ENCODE measurements around the gene SYNCRIP.
"Not testable (repeated sequence)": the region's sequence is repeated elsewhere in the genome, so short reads cannot be mapped to it uniquely, and the experiment has no call there.

Gene SYNCRIP

GRCh38 chr6:85669735-85670194 is 27.1 kb upstream of the SYNCRIP start:
- DNase-seq (ENCODE audit: low read depth) = no peak

DNA sequence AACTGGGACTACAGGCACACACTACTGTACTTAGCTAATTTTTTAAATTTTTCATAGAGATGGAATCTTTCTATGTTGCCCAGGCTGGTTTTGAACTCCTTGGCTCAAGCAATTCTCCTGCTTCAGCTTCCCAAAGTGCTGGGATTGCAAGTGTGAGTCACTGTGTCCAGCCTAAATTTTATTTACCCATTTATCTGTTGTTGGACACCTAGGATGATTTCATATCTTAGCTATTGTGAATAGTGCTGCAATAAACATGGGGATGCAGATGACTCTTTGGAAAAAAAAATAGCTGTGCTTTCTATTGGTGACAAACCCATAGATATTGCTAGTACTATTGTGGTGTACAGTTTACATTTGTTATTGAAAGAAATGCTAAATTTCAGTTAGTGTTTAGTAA is 19.6 kb upstream of the SYNCRIP start:
- no peak for DNase-seq (ENCODE audit: low read depth)

DNA sequence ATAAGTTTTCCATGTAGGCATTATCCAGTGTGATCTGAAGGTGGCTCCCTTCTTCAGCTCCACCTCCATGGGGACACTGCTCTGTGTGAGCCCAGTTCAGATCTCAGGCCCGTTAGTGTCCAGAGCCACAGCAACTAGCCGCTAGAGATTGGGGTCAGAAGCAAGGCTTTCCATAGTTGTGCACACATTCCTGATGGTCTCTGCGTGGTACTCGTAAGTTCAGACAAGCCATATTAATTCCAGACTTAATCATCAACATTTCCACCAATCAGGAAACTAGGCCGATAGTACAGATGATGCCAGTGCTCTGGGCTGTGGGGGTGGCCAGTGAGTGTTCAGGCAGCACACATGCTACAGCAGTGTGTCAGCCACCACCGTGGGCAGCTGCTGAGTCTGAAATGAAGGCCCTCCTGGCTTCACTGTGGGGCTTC is 17.5 kb upstream of the SYNCRIP start:
- no peak for DNase-seq (ENCODE audit: low read depth)

- no peak for DNase-seq (ENCODE audit: low read depth)
Measured at GRCh38 chr6:85650606-85651005, 7.9 kb upstream of the SYNCRIP start.

DNA sequence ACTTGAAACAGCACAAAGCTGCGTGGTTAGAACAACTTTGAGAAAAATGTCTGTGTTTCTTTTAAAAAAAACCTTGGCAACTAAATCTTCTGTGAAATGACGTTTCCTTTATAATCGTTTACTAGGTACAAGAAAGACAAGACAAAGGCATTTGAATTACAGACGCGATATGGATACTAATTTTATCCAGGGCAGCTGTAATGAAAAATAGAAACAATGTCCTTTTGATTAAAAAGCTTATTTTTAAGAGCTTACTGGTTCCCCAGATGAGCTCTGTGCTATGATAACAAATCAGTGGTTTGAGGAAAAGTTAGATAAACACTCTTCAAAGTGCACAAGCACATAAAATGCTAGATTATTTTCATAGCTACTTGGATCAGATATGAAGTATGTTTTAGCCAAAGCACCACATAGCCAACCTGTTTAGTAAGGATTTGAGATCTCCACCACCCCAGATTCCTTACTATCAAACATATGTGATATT is 1.6 kb upstream of the SYNCRIP start:
- DNase-seq (ENCODE audit: low read depth) = no peak

DNA sequence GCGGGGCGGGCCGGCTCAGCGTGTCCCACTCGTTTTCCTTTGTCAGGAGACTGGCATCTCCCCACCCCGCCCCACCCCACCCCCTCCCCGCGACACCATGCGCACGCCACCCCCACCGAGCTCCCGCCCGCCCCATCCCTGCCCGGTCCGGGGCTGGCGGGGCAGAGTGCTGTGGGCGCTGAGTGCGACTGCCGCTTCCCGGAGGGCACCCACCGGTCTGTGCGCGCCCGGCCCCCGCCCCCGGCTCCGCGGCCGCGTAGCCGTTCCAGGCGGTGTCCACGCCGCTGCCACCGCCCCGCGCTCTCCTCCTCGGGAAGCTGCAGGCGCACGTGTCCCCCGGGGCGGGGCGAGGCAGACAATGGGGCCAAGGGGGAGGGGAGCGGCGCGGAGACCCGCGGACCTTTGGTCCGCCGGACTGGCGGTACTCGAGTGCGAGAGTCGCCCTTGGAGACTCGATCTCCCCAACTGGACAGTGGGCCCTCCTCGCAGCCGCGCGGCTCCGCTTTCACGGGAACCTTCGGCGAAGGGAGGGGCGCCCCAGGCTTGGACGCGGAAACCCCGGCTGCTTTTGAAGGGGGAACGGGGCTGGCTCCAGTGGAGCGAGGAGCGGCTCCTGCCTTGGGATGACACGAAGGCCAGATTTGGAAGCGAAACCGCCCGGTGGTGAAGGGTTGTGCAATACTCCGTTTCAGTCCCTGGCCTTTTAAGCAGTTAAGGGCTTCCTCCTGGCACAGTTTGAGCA is 1.0 kb upstream of the SYNCRIP start:
- peak; percentile 45 for DNase-seq (ENCODE audit: low read depth)

DNA sequence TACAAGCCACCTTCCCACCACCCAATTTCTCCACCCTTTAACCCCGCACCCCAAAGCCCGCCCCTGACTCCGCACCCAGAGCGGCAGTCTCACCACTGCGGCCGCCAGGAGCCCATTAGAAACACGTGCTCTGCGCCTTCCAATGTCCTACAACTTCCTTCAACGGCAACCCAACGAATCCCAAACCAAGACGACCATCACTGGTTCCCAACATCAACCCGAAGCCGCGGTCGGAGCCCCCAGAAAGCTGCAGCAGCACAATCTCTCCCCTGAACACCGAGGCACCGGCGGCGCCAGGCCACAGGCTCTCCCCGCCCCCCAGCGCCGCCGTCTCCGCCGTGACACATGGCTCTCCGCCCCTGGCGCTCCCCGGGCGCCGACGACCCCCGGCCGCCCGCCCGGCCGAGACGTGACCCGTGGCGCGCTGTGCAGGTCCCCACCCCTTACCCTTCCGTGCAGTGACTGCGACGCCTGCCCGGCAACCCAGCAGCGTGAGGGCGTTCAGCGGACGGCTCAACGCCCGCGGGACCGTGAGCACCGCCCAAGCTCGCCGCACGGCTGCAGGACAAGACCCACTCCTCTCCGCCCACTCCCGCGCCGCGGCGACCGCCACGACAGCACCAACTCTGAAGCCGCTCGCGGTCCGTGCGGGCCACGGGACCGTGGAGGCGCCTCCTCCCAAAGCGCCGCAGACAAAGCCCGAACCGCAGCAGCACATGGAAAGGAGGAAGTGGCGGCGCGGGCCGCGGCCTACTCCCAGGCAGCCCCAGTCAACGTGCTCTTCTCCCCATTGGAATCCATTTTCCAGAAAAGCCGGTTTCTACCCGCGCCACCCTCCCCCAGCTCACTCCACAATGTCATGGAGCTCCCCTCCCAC is 551 bp downstream of the SYNCRIP start:
- peak; percentile 30 for DNase-seq (ENCODE audit: low read depth)

GRCh38 chr6:85641522-85641896 is 1.2 kb downstream of the SYNCRIP start:
- DNase-seq (ENCODE audit: low read depth) = no peak

GRCh38 chr6:85640821-85641220 is 1.9 kb downstream of the SYNCRIP start:
- no peak for DNase-seq (ENCODE audit: low read depth)

- no peak for DNase-seq (ENCODE audit: low read depth)
Measured at GRCh38 chr6:85637579-85637978, 5.1 kb downstream of the SYNCRIP start.

DNA sequence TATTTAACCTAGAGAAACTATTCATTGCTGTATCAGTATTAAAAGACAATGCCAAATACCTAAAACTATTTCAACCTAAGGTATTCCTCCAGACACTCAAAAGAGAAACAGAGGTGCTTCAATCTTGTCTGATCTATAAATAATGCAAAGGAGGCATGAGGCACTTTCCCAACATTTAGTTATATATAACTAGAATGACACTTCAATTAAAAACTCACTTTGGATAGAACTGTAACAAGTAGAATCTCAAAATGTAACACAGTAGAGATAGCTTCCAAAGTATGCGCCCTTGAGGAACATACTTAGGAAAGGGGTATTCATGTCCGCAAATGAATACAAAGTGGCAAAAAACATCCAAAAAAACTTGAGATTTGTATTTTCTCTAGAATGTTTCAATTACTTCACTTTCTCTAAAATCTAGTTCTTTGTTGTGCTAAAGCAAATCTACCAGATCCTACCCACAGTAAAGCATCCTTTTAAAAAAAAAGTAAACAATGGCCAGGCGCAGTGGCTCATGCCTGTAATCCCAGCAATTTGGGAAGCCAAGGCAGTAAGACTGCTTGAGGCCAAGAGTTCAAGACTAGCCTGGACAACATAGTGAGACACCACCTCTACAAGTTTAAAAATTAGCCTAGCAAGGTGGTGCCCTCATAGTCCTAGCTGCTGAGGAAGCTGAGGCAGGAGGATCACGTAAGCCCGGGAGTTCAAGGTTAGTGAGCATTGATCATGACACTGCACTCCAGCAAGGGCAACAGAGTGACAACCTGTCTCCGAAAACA is 10.3 kb downstream of the SYNCRIP start:
- no peak for DNase-seq (ENCODE audit: low read depth)

DNA sequence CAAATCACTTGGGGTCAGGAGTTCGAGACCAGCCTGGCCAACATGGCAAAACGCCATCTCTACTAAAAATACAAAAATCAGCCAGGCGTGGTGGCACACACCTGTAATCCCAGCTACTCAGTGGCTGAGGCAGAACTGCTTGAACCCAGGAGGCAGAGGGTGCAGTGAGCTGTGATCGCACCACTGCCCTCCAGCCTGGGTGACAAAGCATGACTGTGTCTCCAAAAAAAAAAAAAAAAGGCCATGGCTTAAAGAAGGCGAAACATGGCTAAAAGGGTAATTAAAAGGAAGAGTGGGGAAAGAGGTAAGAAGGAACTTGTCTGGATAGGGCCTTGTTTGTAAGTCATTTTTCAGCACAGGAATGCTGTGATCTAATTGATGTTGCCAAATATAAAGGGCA is 11.6 kb downstream of the SYNCRIP start:
- not testable (repeated sequence) for DNase-seq (ENCODE audit: low read depth)

GRCh38 chr6:85628353-85628752 is 14.3 kb downstream of the SYNCRIP start:
- DNase-seq (ENCODE audit: low read depth) = no peak

DNA sequence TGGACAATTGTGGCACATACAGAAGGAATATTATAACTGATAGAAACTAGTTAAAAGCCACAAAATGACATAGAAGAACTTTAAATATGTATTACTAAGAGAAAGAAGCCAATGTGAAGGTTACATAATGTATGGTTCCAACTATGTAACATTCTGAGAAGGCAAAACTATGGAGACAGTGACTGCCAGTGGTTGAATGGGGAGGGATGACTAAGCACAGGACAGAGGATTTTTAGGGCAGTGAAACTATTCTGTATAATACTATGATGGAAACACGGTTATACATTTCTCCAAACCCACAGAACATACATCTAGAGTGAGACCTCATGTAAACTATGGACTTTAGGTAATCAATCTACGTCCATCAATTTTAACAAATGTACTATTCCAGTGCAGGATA is 22.4 kb downstream of the SYNCRIP start:
- no peak for DNase-seq (ENCODE audit: low read depth)

GRCh38 chr6:85614780-85615179 is 27.9 kb downstream of the SYNCRIP start:
- DNase-seq (ENCODE audit: low read depth) = no peak

DNA sequence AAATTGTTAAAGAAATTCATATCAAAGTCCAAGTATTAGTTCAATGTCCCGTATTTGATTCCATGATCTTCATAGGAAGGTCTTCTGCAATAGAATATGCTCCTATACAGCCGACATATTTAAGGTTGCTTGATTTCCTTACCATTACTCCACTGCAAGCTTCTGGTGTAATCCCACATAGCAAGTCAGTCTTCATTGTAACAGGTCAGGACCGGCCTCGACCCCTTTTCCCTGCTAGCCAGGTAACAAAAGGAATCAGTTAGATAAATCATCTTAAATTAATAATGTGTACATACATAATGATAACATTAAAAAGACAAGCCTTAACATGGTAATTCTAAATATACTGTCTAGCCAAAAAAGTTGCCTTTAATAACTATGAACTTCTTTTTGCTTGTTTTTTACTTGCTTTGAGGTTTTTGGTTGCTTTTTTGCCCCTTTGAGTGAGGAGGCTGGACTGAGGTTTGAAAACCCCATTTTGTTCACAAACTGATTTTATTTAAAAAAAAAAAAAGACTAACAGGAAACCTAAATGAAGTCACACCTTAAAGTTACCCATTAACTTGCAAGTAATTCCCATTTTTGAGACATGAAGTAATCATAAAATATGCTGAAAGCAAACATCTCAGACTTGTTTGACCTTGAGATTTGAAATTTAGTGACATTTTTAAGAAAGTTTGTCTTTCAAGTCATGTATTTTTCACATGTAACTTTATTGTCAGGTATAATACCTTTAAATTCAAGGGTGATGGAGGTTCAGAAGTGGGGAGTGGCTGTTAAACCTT is 29.8 kb downstream of the SYNCRIP start:
- DNase-seq (ENCODE audit: low read depth) = no peak

GRCh38 chr6:85610182-85610895 is 32.3 kb downstream of the SYNCRIP start:
- no peak for DNase-seq (ENCODE audit: low read depth)

GRCh38 chr6:85602100-85602499 is 40.6 kb downstream of the SYNCRIP start:
- DNase-seq (ENCODE audit: low read depth) = no peak

DNA sequence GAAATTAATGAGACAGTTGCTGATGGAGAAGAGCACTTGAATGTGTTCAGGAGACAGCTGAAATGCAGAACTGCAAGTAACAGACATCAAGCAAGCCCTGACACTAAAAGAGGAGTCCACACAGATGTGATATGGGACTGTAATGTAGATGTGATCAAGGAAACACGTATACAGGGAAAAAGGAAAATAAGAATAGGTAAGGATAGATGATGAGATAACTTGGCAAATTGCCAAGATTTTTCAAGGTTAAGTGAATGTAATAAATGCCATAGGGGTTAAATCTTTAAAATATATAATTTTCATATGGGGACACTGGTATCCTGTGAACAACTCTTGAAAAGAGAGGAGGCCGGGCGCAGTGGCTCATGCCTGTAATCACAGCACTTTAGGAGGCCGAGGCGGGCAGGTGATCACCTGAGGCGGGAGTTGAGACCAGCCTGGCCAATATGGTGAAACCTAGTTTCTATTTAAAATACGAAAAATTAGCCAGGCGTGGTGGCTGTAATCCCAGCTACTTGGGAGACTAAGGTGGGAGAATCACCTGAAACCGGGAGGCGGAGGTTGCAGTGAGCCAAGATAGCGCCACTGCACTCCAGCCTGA is 41.9 kb downstream of the SYNCRIP start:
- no peak for DNase-seq (ENCODE audit: low read depth)

DNA sequence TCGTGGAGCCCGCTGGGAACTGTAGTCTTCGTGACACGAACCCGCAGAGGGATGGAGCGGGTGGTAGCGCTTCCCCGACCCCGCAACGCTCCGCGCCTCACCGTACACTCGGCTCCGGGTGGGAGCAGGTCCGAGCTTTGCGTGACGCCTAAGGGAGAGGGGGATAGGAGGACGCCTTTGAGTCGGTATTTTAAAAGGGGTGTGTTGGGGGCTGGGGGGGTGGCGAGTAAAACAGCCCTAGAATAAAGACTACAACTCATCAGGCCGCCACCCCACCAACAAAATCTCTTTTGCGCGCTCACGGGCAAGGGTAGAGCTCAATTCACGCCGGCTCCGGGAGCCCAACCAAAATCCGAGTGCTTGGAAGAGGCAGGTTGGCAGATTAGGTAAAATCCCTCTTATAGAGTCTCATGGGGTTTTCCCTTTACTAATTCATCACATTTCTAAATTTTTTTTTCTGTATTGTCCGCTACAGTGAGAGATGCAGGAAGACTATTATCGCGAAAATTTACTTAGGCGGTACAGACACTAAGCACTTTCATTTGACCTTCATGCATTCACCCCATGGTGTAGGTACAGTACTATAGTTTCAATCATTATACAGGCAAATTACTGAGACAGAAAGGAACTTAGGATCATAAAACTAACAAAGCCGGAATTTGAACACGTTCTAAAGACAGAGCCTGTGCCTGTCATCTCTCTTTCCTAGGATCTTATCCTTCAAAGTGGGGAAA is 48.3 kb downstream of the SYNCRIP start:
- DNase-seq (ENCODE audit: low read depth) = no peak
